ENCODE results near the gene PARP3.
"Not testable (repeated sequence)": the region's sequence is repeated elsewhere in the genome, so short reads cannot be mapped to it uniquely, and the experiment has no call there.

The PARP3 gene

DNA sequence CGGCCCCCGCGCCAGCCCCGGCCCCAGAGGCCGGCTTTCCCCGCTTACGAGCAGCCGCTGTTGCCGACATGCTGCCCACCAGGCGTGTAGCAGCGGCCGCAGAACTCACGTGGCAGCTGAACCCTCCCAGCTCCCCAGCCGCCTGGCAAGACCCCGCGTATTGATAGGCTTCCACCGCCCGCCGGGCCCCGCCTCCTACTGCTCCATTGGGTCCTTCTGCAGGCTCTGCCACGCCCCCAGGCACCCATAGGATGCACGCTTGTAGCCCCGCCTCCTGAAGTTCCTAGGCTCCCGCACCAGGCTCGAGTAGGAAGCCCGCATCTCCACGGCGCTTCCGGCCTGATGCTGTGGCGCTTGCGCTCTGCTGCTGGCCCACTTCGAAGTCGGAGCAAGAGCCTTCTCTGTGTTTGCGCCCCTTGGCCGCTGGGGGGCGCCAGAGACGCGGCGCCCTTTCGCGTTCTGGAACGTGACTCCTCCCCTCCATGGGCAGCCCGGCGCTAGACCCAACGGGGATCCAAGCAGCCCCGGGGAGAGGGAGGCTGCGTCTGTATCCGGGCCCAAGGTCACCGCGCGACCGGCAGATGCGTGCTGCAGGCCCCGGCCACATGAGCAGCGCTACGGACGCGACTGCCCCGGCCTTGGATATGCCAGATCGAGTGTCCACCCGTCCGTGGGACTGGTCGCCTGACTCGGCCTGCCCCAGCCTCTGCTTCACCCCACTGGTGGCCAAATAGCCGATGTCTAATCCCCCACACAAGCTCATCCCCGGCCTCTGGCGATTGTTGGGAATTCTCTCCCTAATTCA, at the start of gene PARP3, which contains the start of gene RRP9:
Gene PARP3 (plus strand): TSS at position 566 of the 805 bp plus-strand sequence. CDS start 993 bp downstream, outside the sequence.
Gene RRP9 (minus strand): TSS at position 107 of the 805 bp plus-strand sequence. CDS start 37 bp downstream, at position 70.
- DNase-seq (ENCODE audit: low read depth in 3 of 3): peak; percentile 98 to 100 (median 99)

DNA sequence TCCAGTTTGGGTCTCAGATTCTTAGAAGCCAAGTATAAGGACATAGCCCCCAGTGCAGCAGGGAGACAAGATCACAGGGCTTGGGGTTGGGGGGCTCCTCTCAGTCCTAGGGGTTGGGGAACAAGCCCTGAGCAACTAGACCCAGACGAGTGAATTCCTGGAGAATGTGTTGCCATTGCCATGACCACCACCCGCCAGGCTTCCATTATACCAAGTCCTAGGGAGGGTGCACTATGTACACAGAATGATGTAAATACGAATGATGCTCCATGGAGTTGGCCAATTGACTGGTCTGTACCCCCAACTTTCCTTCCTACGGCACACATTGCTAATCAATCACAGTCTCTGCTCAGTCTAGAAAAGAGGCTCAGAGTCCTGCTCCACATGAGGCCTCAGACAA, 47.8 kb upstream of the PARP3 start:
- no peak for DNase-seq (ENCODE audit: low read depth in 3 of 3)

DNA sequence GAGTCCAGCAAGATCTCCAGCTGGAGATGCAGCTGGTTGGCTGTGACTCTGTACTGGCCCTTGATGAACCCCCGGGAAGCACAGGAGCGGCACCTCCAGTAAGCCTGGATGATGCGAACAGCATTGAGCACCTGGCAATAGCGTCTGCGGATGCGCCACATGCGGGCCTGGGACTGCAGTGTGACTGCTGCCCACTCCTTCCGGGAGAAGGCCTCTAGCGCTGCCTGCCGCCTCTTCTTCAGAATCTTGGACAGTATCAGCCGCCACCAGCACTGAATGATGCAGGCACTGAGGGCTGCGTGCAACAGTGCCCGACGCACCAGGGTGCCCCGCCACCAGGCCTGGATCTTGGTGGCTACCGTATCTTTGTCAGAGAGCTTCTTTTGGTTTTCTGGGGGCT, 47.2 kb upstream of the PARP3 start:
- DNase-seq (ENCODE audit: low read depth in 3 of 3): no peak

GRCh38 chr3:51896607-51897305, 45.4 kb upstream of the PARP3 start:
- DNase-seq (ENCODE audit: low read depth in 3 of 3): no peak

DNA sequence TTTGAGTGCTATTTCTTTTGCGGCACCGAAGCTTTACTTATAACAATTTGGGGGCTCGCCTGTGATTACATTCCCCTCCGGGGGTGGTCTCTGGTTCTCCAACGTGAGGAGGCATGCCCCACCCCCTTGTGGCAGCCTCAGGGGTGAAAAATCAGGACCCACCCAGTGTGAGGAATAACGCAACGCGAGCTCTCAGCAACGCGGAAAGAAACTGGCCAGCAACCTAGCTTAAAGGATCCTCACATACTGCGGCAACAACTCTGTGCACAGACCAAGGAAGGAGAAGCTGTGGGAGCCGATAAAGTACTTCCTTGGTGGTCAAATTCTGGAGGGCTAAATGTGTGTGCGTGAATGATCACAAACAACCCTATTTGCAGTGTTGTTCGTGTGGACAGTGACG, 44.8 kb upstream of the PARP3 start:
- no peak for DNase-seq (ENCODE audit: low read depth in 3 of 3)

- DNase-seq (ENCODE audit: low read depth in 3 of 3): not testable (repeated sequence)
Measured at GRCh38 chr3:51900043-51900442, 42.1 kb upstream of the PARP3 start.

DNA sequence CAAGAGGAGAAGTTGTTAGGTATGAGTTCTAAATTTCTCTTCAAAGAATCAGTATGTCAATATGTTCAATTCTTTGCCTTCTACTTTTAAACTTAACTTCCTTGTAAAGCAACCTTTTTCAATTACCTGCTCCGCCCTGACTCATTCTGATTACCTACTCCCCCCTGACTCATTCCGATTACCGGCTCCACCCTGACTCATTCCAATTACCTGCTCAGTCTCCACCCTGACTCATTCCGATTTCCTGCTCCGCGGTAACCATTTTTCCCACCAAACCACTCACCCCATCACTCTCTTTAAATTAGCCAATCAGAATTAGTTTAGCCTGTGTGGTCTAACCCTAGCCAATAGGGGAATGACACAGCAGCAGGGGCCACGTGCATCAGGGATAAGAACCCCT, 39.8 kb upstream of the PARP3 start:
- peak in 2 of 3 experiments; percentile 4 to 19 for DNase-seq (ENCODE audit: low read depth in 3 of 3)

- no peak for DNase-seq (ENCODE audit: low read depth in 3 of 3)
Measured at GRCh38 chr3:51904034-51904823, 37.9 kb upstream of the PARP3 start.

DNA sequence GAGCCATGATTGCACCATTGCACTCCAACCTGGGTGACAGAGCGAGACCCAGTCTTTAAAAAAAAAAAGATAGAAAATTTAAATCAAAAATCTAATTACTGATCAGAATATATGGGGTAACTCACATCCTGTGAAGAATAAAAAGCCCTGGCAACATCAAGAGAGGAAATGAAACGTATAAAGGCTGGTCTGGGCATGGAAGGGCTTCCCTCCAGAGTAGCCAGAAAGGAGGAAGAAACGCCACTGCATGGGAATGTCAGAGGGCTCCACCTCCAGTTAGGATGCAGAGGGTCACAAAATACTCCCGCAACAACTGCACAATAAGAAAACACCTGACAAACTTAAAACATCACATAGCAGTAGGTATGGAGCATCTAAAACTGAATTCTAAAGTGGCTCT, 34.1 kb upstream of the PARP3 start:
- DNase-seq (ENCODE audit: low read depth in 3 of 3): no peak

DNA sequence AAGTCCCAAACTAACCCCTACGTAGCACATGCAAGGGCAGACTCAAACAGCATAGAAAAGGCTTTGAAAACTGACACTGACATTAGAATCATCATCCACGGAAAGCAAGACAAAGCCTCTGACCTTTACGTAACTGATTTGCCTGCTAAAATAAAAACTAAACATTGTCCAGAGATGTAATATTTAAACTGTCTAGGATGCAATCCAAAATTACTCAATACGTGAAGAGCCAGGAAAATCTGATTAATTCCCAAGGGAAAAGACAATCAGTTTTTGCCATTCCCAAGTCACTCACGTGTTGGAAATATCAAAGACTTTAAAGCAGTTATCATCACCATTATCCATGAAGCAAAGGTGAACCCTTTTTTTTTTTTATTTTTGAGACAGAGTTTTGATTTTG, 25.7 kb upstream of the PARP3 start:
- DNase-seq (ENCODE audit: low read depth in 3 of 3): no peak

- no peak for DNase-seq (ENCODE audit: low read depth in 3 of 3)
Measured at GRCh38 chr3:51921081-51921578, 21.0 kb upstream of the PARP3 start.

- no peak for DNase-seq (ENCODE audit: low read depth in 3 of 3)
Measured at GRCh38 chr3:51927061-51927977, 14.8 kb upstream of the PARP3 start.

GRCh38 chr3:51928438-51928837, 13.7 kb upstream of the PARP3 start:
- DNase-seq (ENCODE audit: low read depth in 3 of 3): no peak

DNA sequence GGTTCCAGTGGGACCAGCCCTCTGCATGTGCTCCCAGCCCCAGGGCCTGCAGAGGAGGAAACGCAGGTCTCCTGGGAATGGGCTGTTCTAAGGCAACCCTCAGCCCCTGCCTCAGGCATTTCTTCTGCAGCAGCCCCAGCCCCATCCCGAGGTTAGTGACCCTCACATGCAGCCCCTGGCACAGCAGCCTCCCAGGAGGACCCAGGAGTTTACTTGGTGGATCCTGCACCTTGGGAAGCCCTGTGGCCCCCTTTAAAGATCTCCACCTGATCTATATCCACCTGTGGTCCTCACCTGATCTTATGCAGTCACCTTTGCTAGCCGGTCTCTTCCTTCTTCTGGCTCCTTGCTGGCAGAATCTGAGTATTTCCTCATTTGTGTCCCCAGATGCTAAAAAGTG, 13.2 kb upstream of the PARP3 start:
- not testable (repeated sequence) for DNase-seq (ENCODE audit: low read depth in 3 of 3)

GRCh38 chr3:51929420-51930003, 12.7 kb upstream of the PARP3 start:
- no peak for DNase-seq (ENCODE audit: low read depth in 3 of 3)

GRCh38 chr3:51930439-51930838, 11.7 kb upstream of the PARP3 start:
- DNase-seq (ENCODE audit: low read depth in 3 of 3): no peak

GRCh38 chr3:51931756-51932155, 10.4 kb upstream of the PARP3 start:
- no peak for DNase-seq (ENCODE audit: low read depth in 3 of 3)

DNA sequence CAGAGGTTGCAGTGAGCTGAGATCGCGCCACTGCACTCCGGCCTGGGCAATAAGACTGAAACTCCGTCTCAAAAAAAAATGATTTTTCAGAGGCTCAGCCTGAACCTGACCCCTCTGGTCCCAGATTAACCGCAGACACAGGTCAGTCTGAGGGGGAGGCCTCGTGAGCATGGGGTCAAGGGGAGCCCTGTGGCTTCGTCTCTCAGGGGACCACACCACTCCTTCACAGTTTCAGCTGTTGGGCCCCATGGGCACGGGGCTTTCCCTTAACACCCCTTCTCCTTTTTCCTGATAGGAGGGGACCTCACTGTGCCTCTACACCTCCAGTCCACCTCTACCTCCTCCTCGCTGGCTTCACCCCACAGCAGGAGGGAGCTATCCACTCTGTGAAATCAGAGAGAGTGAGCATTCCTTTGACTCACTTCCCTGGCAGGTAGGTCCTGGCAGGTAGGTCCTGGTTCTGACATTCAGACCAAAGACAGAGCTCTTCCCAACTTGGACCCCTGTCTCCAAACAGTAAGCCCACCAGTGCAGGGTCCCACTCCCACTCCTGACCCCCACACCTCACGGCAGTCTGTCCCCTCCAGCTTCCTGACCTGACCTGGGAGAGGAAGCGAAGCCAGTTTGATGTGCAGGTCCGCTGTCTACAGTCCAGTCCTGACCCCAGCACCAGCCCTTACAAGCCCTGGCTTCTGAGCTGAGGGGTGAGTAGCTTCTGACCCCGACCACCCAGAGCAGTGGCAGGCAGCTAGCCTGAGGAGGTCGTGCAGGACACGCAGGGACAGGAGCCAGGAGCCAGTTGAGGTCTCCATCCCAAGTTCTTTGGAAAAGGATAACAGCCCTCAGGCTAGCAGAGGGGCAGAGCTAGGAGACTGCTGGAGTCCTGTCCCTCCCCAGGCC, 9.4 kb upstream of the PARP3 start:
- no peak for DNase-seq (ENCODE audit: low read depth in 3 of 3)

GRCh38 chr3:51933471-51934138, 8.6 kb upstream of the PARP3 start:
- no peak for DNase-seq (ENCODE audit: low read depth in 3 of 3)

Measured in stimulated activated CD4-positive, alpha-beta T cell treated with anti-CD3 and anti-CD28 coated beads, TNF-alpha, amount 100 ng/mL, for 24 hours (primary cell).